Measurements from ENCODE around the gene SULT4A1.

DNA sequence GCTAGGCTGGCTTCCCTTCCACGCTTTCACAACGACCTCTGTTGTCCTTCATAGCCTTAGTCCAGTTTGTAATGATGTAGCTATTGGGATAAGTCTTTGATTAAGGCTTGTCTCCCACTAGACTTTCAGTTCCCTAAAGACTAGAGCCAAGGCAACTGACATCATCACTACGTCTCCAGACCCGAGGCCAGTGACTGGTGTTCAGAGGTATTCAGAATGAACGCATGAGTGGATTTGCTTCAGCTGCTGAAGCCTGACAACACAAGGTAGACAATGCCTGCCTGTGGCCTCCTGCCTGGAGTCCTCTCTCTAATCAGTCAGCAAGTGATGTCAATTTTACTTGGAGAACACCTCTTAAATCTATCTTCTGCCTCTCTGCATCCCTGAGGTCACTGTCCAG, 63.8 kb downstream of the SULT4A1 start:
- TF ChIP-seq, protein P1, sequence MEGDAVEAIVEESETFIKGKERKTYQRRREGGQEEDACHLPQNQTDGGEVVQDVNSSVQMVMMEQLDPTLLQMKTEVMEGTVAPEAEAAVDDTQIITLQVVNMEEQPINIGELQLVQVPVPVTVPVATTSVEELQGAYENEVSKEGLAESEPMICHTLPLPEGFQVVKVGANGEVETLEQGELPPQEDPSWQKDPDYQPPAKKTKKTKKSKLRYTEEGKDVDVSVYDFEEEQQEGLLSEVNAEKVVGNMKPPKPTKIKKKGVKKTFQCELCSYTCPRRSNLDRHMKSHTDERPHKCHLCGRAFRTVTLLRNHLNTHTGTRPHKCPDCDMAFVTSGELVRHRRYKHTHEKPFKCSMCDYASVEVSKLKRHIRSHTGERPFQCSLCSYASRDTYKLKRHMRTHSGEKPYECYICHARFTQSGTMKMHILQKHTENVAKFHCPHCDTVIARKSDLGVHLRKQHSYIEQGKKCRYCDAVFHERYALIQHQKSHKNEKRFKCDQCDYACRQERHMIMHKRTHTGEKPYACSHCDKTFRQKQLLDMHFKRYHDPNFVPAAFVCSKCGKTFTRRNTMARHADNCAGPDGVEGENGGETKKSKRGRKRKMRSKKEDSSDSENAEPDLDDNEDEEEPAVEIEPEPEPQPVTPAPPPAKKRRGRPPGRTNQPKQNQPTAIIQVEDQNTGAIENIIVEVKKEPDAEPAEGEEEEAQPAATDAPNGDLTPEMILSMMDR (IDR thresholded peaks at IDR 0.05): no peak
- no peak for TF ChIP-seq POLR2A (IDR thresholded peaks at IDR 0.05)

Measured in Peyer's patch (tissue), 4 donors.